Right renal pelvis (tissue), 4 donors: ENCODE results near the gene ZBTB16. TPM values are rescaled to one million over a fixed set of nuclear protein-coding genes. Genes with fewer than 3 reads are reported as not detected.

Experiments
- DNase-seq, 4 donors: peaks; one replicate each; pipeline ENCODE4 v3.0.0-alpha.2; 2013; ENCODE audit warnings: low read depth in 4 of 4, low spot score in 3 of 4, missing footprints in 1 of 4
- polyA plus RNA-seq, 4 donors: library from polyadenylated mRNA; unstranded; fragments of 120-200 nt; gene quantifications; one replicate each; pipeline ENCODE4 v1.2.1, GENCODE V29; 2013; ENCODE audit not compliant: insufficient read length in 4 of 4

ZBTB16 gene
- polyA plus RNA-seq, 4 donors, result 0.89 to 2.0 (median 1.5) TPM

GRCh38 chr11:114145166-114145775, 85.8 kb downstream of the ZBTB16 start:
- DNase-seq, result no peak

GRCh38 chr11:114147375-114148012, 88.0 kb downstream of the ZBTB16 start:
- no peak for DNase-seq

- no peak for DNase-seq
Observed at GRCh38 chr11:114148013-114148382, 88.5 kb downstream of the ZBTB16 start.

DNA sequence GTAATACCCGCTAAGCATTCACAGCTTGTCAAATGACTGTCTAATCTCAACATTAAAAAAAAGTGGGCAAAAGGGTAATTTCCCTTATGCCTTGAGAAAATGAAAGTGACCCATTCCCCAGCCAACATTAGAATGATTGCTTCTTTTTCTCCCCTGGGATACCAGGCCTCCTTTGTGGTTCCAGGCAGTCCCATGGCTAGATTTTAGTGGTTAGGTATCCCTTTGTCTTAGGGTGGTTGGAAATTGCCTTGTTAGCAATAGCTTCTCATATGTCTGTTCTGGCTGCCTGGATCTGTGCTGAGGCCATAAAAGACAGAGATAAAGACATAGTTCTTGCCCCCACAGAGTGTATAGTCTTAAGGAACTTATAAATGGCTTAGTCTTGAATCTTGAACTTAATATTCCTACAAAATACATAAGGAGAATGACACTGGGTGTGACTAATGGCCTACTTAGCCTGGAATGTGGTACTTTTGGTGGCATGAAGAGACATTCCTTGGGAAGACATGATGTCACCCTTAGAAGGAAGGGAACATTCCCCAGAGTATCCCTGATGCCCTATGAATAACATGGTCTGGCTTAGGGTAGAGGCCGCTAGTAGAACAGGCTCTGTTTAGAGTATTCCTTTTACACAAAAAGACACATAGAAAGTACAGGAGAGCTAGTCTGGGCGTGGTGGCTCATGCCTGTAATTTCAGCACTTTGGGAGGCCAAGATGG, 90.3 kb downstream of the ZBTB16 start:
- no peak for DNase-seq

- DNase-seq, result no peak
Observed at GRCh38 chr11:114150671-114151070, 91.2 kb downstream of the ZBTB16 start.

DNA sequence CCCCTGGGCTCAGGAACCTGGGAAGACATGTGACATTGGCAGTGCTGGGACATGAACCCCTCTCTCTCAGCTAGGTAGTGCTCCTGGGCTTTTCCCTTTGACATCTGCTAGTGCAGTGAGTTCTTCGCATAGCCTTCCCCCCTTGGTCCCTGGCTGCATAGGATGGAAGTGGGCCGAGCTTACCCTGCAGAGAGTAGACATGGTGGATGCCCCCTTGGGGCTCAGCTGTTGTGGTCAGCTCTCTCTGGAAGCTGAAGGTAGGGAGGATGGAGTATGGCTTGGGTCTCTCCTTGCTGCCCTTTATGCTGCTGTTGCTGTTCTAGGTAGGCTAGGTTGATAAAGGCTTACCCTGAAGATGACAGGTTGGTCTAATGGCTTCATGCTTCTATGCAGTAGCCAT, 92.1 kb downstream of the ZBTB16 start:
- DNase-seq, result no peak

- no peak for DNase-seq
Observed at GRCh38 chr11:114152162-114152561, 92.7 kb downstream of the ZBTB16 start.

DNA sequence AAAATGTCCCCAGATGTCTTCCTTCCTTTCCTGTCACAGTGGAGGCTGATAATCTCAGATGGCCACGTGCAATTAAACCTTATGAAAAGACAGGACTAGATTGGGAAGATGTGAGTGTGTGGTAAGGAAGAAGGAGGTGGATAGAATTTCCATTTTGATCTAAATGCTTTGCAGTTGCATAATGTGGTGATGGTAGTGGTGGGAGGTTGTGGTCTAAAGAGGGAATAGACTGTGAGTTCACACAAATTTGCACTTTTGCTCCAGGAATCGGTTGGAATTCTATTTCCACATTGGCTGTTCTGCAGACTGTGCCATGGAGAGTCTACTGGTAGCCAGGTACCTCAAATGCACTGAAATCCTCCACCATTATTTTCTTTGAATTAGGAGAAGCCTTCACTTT, 93.3 kb downstream of the ZBTB16 start:
- DNase-seq, result no peak

DNA sequence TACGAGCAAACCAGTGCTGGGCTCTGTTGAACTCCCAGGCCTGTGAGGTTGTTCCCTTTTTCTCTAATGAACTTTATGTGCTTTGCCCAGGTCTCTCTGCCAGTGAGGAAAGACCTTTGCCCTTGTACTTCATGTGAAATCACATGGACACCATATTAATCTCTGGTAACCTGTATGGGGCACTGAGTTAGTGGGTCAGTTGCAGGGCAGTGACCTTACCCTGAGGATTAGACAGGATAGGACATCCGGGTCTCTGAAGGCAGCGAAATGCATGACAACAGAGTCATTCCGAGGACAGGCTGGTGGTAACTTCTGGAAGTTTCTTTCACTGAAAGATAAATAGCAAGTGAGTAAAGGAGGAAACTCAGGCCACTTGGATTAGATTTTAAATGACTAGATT, 93.7 kb downstream of the ZBTB16 start:
- no peak for DNase-seq

- no peak for DNase-seq
Observed at GRCh38 chr11:114154271-114155047, 94.9 kb downstream of the ZBTB16 start.

- DNase-seq, result no peak
Observed at GRCh38 chr11:114155116-114155515, 95.6 kb downstream of the ZBTB16 start.

DNA sequence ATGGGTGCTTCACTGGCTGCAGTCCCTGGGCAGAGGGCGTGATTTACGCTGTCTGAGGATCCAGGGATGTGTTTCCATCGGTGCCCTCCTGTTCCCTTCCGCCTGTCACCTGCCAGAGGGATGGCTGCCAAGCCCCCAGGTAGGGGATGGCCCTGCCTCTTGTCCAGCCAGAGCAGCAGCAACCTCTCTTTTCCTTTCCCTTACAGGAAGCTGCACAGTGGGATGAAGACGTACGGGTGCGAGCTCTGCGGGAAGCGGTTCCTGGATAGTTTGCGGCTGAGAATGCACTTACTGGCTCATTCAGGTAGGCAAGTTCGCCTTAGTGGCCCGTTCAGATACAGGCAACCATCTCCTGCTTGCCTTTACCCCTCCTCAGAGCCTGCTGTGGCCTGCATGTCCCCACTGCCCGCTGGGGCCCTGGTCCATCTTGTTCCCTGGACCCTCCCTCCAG, 96.6 kb downstream of the ZBTB16 start:
- no peak for DNase-seq

GRCh38 chr11:114156782-114157181, 97.3 kb downstream of the ZBTB16 start:
- DNase-seq, result no peak

DNA sequence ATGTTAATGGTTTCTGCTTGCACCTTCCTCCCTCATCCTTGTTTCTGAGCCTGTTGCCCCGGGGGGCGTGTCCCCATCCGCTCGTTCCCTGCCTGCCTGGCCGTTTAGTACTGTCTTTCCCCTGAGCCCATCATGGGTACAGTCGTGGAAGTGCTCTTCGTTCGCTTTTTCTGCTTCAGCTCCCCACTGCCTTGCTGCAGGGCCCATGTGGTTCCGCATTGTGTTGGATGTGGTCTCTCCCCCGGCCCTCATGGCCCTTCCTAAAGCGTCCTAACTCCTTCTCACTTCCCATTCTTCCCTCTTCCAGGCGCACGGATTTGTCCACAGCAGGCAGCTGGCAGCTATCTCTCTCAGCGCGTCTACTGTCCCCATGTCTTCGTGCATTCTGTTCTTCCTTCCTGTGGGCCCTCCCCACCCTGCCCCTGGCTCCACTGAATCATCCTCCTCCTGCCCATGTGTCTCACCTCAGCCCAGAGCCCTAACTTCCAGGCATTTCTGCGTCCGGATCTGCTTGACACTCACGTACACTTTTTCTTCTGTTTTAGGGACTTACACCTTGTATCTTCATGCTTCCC, 98.1 kb downstream of the ZBTB16 start:
- DNase-seq, result no peak

DNA sequence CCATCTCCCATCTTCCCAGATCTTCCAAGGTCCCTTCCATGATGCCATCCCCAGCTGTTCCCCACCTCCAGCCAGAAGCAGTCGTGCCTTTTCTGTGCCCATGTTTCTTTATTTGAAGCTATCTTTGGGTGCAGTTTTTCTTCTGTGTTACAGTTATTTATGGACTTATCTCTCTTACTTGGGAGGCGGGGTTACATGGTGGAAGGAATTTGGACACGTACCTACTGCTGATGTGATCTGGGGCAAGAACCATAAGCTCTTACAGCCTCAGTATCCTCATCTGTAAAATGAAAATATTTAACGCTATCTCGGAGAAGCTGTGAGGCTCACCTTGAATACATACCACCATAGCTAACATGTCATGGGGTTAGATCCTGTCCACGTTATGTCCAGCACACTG, 98.9 kb downstream of the ZBTB16 start:
- DNase-seq, result no peak

- no peak for DNase-seq
Observed at GRCh38 chr11:114158886-114159285, 99.4 kb downstream of the ZBTB16 start.

DNA sequence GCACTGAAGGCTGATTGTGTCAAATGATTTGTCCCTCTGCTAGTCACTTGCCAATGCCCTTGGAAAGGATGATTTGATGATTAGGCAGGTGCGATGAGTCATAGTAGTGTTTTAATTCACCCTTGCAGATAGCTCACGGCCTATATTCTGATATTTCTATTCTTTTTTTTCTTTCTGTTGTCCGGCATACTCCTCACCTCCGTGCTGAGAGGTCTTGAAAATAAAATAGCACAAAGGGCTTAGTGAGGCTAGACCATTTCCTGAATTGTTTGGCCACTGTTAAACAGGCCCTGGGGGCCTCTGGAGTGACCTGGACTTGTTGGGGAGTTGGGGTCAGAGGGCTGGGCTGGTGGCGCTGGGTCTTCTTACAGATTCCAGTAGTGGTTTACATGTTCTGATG, 99.8 kb downstream of the ZBTB16 start:
- DNase-seq, result no peak

DNA sequence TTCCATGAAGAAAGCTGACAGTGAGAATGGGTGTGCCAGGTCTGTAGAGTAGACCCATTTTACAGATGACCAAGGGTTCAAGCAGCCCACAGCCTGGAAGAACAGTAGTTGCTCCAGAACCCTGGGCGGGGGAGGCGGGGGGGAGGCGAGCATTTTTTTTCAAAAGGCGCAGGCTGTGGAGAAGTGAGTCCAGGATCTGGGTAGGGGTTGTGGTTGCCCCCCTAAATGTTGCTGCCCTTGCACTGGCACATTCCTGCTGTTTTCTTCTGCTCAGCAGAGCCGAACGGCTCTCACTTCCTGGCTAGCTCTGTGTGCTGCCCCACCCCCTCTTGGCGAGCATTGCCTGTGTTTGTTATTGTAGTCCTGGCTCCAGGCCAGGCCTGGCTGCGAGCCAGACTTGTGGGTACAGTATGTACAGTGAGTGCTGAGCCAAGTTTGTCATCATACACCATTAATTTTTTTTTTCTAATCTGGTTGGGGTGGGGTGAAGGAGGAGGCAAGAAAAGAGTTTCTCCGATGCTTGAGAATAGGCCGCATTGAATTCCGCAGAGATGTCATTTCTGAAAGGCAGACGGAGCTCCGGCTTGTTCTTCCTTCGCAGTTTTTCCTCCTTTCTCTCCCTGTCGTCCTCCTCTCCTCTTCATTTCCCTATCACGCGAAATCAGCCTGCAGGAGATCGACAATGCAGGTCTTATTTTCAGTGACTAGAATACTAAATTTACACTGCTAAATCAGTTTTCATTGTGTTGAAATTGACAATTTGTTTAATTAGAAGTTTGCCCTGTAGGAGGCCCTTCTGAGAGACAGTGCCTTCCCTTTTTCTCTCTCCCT, 100.5 kb downstream of the ZBTB16 start:
- DNase-seq, result peak; percentile 96 to 98 (median 98)

DNA sequence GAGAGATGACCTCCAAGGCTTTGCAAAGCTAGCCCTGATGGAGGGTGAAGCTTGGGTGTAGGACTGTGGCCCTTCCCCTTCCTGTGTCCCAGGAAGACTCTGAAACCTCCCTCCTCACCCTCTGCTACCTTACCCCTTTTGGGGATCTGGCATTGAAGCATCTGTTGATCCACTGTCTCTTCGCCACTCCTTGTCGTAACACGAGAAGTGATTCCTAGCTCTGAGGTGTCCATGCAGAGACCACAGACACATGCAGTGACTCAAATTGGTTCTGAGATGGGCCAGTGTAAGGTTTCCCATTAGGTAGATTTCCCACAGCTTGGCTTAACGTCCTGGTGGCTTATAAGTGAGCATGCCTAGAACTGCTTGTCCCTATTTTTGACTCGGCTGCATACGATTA, 101.4 kb downstream of the ZBTB16 start:
- no peak for DNase-seq
